ENCODE data around the gene PVRIG.
"Not testable (repeated sequence)": the region's sequence is repeated elsewhere in the genome, so short reads cannot be mapped to it uniquely, and the experiment has no call there.

The PVRIG gene

DNA sequence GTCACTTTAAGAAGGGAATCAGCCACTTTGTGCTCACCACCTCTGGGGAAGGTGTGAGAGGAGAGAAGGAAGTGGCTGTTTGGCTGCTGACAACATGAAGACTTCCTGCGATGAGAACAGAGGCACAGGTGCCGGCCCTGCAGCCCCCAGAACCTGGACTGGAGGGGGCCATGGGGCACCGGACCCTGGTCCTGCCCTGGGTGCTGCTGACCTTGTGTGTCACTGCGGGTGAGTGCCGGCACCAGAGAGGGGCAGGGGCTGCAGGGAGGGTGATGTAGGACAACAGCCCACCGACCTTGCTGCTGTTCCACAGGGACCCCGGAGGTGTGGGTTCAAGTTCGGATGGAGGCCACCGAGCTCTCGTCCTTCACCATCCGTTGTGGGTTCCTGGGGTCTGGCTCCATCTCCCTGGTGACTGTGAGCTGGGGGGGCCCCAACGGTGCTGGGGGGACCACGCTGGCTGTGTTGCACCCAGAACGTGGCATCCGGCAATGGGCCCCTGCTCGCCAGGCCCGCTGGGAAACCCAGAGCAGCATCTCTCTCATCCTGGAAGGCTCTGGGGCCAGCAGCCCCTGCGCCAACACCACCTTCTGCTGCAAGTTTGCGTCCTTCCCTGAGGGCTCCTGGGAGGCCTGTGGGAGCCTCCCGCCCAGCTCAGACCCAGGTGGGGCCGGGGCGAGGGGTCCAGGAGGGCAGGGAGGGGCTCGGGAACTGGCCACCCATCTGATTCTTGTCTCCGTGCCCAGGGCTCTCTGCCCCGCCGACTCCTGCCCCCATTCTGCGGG is at the start of gene PVRIG:
Gene PVRIG (plus strand): TSS at position 149 of the 785 bp plus-strand sequence. CDS start 22 bp downstream, at position 171.
- DNase-seq (ENCODE audit: low read depth in 3 of 3) = not testable (repeated sequence)

DNA sequence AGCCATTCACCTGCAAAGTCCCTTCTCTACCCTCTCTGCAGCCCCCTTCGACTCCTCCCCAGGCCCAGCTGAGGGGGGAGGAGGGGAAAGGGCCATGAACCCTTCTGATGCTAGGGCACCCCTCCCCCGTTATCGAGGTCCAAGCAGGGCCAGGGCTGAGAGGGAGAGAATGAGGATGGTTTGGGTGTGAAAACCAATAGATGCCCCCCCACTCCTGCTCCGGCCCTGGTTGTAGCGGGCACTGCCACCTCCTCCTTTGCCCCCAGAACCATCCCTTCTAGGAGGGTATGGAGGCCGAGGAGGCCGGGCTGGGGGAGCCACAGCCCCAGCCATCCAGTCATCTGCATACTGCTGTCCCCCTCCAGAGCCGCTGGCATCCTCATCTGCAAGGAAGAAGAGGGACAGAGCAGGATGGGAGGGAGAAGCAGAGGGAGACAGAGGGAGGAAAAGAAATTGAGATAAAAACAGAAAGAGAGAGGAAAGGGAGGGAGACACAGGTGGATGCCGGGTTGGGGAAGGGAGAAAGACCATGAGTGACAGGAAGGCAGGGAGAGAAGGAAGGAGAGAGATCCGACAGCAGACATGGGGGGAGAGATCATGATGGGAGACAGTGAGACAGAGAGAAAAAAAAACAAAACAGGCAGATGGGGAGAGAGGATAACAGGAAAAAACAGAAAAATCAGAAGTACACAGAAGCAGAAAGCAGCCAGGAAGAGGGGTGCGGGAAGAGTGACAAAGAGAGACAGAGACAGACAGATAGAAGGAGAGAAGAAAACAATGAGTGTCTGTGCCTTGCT is 49.5 kb upstream of the PVRIG start:
- DNase-seq (ENCODE audit: low read depth in 3 of 3) = no peak

DNA sequence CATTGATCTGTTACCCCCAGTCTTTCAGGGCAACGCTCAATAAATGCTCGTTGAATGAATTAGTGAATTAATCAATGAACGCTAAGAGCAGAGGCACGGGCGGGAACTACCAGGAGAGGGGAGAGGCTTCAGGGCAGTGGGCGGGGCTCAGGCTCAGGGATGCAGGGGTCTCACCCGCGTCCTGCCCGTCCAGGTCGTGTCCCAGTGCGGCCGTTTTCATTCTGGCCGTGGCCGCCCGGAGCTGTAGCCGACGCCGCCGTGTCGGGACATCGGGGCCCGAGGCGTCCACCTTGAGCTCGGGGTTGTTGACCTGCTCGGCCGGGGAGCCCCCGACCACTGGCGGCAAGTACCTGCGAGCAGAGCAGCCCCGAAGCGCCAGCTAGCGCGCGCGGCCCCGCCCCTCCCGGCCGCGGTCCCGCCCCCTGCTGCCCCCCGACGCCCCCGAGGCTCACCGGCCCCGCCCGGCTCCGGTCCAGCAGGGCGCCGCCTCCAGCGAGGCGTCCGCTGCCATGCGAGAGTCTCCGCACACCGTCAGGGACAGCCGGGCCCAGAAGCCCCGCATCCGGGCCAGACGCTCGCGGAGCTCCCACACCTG is 48.6 kb upstream of the PVRIG start:
- DNase-seq (ENCODE audit: low read depth in 3 of 3) = no peak

GRCh38 chr7:100171840-100172239 is 47.9 kb upstream of the PVRIG start:
- DNase-seq (ENCODE audit: low read depth in 3 of 3) = no peak

GRCh38 chr7:100173806-100174495 is 45.8 kb upstream of the PVRIG start:
- DNase-seq (ENCODE audit: low read depth in 3 of 3) = no peak

DNA sequence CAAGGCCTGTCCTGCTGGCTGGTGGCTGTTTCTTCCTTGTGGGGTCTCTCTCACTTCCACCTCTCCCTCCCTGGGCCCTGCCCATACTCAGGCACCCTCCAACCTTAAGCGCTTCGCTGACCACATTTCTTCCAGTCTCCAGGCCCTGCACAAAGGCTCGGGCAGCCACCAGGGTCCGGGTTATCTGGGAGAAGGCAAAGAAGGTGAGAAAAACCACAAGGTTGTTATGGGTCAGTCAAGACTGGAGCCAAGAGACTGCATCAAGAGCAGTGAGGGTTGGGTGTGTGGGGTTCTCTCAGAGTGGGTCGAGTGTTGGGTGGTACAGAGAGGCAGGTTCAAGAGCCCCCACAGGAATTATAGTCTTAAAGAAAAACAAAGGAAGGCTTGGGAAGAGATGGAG is 45.2 kb upstream of the PVRIG start:
- no peak for DNase-seq (ENCODE audit: low read depth in 3 of 3)

DNA sequence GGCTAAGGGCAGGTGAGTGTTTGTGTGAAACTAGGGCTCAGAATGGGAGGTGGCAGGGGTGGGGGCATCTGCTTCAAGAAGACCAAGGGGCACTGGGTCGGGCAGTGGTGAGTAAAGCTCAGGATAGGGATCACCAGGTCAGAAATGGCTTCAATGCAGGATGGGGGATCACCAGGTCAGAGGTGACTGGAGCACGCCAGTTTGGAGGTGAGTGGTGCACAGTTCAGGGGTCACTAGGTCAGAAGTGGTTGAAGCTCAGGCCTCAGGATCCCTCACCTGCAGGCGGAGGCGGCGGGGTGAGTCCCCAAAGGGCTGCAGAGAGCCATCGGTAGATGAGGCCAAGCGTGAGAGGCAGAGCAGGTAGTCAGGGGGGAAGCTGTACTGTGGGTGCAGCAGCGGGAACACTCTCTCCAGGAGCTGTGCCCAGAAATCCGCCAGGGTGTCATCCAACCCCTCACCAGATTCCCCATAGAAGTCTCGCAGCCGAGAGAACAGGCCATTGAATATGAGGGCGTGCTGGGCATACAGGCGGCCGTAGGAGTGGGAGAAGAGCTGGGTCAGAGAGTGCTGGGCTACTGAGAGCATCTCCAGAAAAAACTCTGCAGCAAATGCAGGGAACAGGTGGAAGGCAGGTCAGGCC is 44.3 kb upstream of the PVRIG start:
- DNase-seq (ENCODE audit: low read depth in 3 of 3) = no peak

DNA sequence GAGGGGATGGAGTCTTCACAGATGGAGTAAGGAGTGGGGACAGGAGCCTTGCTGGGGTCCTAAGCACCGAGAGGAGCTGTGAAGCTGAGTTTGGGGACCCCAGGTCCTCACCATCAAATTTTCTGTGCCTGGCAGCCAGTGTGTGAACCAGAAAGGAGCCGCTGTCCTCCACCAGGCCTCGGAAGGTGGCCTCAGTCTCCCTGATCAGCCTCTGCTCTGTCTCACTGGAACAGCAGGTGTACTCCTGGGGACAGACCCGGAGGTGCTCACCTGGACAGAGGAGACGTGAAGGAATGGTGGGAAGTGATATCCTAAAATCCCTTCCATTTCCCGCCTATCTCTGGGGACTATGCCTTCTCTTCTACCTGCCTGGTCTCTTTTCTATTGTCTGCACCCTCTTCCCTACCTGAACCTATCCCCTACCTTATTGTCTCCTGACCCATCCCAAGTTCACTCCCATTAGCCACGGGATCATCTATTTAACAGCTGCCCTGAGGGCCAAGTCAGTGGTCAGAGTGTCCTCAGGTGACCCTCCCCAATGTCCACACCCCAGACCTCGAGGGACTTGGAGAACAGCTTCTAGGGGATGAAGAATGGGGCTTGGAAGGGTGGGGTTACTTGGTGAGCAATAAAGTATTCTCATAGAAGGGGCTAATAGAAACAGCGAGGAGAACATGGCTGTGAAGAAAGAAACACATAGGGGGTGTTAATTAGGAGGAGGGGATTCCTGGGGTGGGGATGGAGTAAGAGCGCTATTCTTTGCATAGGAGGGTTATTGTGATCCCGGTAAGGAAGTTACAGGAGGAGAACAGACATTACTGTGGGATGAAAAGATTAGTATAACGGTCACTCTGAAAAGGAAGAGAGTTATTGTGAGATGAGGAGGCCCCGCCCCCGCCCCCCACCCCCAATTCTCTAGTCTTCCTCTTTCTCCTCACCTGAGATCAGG is 43.4 kb upstream of the PVRIG start:
- no peak for DNase-seq (ENCODE audit: low read depth in 3 of 3)

DNA sequence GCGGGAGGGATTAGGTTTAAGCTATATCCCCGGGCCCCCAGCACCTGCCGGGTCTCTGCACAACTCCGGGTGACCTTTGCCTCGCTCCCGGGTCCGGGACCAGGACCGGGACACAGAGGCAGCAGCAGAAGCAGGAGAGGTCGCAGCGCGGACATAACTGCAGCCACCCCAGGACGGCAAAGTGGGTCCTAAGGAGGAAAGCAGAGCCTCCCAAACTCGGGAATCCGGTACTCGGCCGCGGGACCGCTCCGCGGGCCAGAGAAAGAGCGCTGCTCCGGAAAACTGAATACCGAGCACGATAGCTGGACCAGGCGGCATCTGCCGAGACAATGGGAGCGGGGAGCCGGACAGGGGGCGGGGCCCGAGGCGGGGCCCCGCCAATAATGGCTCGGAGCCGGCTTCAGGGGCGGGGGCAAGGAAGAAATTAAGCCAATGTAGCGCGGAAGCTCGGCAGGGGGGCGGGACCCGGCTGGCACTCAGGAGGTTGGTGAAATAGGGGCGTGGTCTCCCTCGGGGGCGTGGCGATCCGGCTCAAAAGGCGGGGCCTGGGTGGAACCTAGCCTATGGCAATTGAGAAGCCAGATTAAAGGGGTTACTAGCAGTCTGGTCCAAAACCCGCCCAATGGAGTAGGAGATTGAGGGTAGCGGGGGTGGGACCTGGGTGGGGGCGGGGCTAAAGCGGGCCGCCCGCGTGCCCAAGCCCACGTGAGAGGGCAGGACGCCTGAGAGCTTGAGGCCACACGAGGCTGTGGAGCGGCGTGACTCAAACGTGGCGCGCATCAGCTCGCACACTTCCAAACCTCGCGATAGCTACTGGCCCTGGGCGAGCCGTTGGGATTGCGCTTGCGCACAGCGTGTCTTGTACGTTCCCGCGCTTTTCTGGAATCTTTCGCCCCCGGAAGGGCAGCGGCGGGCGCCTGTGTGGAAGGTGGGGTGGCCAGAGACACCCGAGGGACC is 42.4 kb upstream of the PVRIG start, which contains the start of the genes GPC2 and STAG3:
Gene GPC2 (minus strand): TSS at position 337 of the 957 bp plus-strand sequence. CDS start 182 bp downstream, at position 155.
Gene STAG3 (plus strand): TSS at position 874 of the 957 bp plus-strand sequence. CDS start 2,639 bp downstream, outside the sequence.
- peak; percentile 94 to 99 (median 97) for DNase-seq (ENCODE audit: low read depth in 3 of 3)

GRCh38 chr7:100180084-100180483 is 39.7 kb upstream of the PVRIG start:
- DNase-seq (ENCODE audit: low read depth in 3 of 3) = not testable (repeated sequence)

GRCh38 chr7:100182616-100183015 is 37.1 kb upstream of the PVRIG start:
- DNase-seq (ENCODE audit: low read depth in 3 of 3) = not testable (repeated sequence)

DNA sequence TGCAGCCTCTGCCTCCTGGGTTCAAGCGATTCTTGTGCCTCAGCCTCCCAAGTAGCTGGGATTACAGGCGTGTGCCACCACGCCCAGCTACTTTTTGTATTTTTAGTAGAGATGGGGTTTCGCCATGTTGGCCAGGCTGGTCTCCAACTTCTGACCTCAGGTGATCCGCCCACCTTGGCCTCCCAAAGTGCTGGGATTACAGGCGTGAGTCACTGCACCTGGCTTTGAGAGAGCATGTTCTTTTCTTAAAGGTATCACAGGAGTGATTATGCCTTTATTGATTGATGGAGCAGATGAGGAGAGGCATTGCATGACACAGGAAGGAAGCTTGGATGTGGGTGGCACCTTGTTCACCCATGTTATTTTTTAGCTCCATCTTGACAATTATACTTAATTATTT is 36.7 kb upstream of the PVRIG start:
- DNase-seq (ENCODE audit: low read depth in 3 of 3) = not testable (repeated sequence)

DNA sequence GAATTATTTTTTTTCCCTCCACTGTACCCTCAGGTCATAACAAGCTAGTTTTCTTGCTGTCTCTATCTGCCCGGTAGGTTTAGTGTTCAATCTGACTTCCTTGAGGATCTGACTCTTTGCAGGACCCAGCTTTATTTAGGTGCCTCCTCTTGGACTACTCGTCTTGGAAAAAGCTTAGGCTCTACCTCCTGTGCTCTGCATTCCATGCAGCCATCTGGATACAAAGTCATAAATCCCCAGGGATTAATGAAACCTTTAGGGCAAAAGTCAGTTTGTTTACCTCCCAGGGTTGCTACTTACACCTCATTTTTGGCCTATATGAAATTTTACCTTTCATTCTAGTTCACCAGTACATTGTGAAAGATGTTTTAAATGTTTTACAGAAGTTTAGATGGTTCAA is 34.0 kb upstream of the PVRIG start:
- no peak for DNase-seq (ENCODE audit: low read depth in 3 of 3)

DNA sequence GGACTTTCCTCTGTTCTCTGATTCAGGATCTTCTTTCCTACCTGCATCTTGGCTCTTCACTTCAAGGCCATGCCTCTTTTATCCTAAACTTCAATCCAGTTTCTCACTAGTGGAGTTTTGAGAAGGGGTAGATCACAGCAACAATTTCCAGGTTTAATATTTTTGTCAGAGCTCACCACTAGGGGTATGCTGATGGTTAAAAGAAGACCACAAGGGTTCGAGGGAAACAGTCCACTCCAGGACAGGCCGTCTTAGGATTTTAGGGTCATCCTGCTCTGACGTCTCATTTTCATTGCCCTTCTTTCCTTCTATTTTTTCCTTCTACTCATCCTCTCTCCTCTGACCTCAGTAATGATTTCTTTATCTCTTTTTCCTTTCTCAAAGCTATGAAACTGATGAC is 30.7 kb upstream of the PVRIG start:
- no peak for DNase-seq (ENCODE audit: low read depth in 3 of 3)

DNA sequence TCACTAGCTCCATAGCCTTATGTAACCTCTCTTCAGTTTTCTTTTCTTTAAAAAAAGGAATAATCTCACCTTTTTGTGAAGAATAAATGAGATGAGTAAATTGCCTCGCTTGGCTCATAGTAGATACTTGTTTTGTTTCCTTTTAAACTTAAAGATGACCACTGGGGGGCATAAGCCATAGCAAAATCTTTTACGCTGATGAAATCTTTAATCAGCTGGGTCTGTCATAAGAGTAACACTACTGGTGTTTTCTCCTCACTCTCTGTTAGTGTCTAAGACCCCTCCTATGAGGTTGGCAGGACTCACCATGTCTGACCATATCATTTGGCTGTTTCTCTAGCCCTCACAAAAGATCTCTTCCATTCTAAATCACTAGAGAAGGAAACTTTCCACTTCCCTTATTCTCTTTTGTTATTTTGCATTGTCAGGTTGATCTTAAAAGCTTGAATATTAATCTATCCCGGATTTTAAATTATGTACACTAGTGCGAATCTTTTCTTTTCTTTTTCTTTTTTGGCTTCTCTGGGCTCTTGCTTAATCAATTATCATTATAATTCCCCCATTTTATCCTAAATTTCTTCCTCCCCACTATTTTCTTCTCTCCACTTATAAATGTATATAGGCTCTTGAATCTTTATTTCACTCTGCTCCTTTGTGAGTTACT is 29.6 kb upstream of the PVRIG start:
- DNase-seq (ENCODE audit: low read depth in 3 of 3) = no peak

DNA sequence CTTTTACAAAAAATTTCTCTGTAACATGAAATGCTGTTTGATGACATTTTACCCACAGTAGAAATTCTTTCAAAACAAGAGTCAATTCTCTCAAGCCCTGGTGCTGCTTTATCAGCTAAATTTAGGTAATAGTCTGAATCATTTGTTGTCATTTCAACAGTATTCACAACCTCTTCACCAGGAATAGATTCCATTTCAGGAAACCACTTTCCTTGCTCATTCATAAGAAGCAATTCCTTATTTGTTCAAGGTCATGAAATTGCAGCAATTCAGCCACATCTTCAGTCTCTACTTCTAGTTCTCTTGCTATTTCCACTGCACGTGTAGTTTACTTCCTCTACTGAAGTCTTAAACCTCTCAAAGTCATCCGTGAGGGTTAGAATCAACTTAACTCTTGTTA is 28.0 kb upstream of the PVRIG start:
- DNase-seq (ENCODE audit: low read depth in 3 of 3) = no peak

- not testable (repeated sequence) for DNase-seq (ENCODE audit: low read depth in 3 of 3)
Observed at GRCh38 chr7:100192281-100192862, 27.4 kb upstream of the PVRIG start.

DNA sequence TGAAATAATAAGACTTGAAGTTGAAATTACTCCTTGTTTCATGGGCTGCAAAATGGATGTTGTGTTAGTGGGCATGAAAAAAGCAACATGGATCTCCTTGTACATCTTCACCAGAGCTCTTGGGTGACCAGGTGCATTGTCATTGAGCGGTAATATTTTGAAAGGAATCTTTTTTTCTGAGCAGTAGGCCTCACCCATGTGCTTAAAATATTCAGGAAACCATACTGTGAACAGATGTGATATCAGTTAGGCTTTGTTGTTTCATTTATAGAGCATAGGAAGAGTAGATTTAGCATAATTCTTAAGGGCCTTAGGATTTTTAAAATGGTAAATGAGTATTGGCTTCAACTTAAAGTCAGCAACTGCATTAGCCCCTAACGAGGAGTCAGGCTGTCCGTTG is 26.8 kb upstream of the PVRIG start:
- DNase-seq (ENCODE audit: low read depth in 3 of 3) = no peak
